Ishikawa (cell line): ENCODE measurements around the gene RSPH10B2.
A peak's percentile ranks its signal among the peaks of the same experiment; 100 is the strongest.

Source experiments
- CEBPB ChIP-seq: IDR thresholded peaks from 2 replicates; pipeline ENCODE4 v1.6.1; 2012
- CREB1 ChIP-seq: IDR thresholded peaks from 2 replicates; pipeline ENCODE4 v1.6.1; 2012; ENCODE audit warnings: low read depth
- EGR1 ChIP-seq: IDR thresholded peaks from 2 replicates; pipeline ENCODE4 v1.6.1; 2012
- EP300 ChIP-seq: IDR thresholded peaks from 2 replicates; pipeline ENCODE4 v1.6.1; 2012; ENCODE audit warnings: borderline replicate concordance
- FOXM1 ChIP-seq: IDR thresholded peaks from 2 replicates; pipeline ENCODE4 v1.6.1; 2012; ENCODE audit warnings: low read depth, borderline replicate concordance
- NFIC ChIP-seq: IDR thresholded peaks from 2 replicates; pipeline ENCODE4 v1.6.1; 2012
- RAD21 ChIP-seq: IDR thresholded peaks from 2 replicates; pipeline ENCODE4 v1.6.1; 2012; ENCODE audit warnings: low read depth
- TAF1 ChIP-seq: IDR thresholded peaks from 2 replicates; pipeline ENCODE4 v1.6.1; 2012; ENCODE audit warnings: low read depth, mild to moderate bottlenecking
- TCF12 ChIP-seq: IDR thresholded peaks from 2 replicates; pipeline ENCODE4 v1.6.1; 2012; ENCODE audit warnings: low read depth
- TEAD4 ChIP-seq: IDR thresholded peaks from 2 replicates; pipeline ENCODE4 v1.6.1; 2012
- YY1 ChIP-seq: IDR thresholded peaks from 2 replicates; pipeline ENCODE4 v1.6.1; 2012; ENCODE audit warnings: low read depth
- ZBTB7A ChIP-seq: IDR thresholded peaks from 2 replicates; pipeline ENCODE4 v1.6.1; 2012; ENCODE audit warnings: low read depth
- TF ChIP-seq, protein P1 (sequence below): IDR thresholded peaks from 2 replicates; pipeline ENCODE4 v1.6.1; 2012
- TF ChIP-seq, protein P2 (sequence below): IDR thresholded peaks from 2 replicates; pipeline ENCODE4 v1.6.1; 2012
- TF ChIP-seq, protein P3 (sequence below): IDR thresholded peaks from 2 replicates; pipeline ENCODE4 v1.6.1; 2012; ENCODE audit warnings: low read depth, mild to moderate bottlenecking

Gene RSPH10B2

DNA sequence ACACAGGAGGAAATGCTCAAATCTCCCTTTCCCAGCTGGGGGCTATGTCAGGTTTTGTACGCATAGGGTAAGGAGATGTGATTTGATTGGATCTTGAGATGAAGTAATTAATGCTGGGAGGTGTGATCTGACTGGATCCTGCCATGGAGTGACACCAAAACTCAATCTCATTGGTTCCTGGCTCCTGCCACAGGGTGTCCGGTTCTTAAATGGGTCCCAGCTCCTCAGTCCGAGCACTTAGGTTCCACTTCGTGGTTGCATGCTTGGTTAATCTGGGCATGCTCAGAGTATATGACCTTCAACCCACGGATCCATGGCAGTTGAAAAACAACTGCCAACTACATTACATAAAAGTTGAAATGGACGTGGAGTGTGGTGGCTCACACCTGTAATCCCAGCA is 44.1 kb upstream of the RSPH10B2 start:
- TF ChIP-seq YY1 (no peak), TAF1 (no peak), EGR1 (no peak), RAD21 (no peak), TCF12 (no peak), CEBPB (no peak), FOXM1 (no peak), TEAD4 (no peak), NFIC (no peak), EP300 (no peak), ZBTB7A (no peak), CREB1 (no peak)
- TF ChIP-seq, protein P1, sequence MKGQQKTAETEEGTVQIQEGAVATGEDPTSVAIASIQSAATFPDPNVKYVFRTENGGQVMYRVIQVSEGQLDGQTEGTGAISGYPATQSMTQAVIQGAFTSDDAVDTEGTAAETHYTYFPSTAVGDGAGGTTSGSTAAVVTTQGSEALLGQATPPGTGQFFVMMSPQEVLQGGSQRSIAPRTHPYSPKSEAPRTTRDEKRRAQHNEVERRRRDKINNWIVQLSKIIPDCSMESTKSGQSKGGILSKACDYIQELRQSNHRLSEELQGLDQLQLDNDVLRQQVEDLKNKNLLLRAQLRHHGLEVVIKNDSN, result no peak
- TF ChIP-seq, protein P2, sequence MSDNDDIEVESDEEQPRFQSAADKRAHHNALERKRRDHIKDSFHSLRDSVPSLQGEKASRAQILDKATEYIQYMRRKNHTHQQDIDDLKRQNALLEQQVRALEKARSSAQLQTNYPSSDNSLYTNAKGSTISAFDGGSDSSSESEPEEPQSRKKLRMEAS, result no peak
- TF ChIP-seq, protein P3, sequence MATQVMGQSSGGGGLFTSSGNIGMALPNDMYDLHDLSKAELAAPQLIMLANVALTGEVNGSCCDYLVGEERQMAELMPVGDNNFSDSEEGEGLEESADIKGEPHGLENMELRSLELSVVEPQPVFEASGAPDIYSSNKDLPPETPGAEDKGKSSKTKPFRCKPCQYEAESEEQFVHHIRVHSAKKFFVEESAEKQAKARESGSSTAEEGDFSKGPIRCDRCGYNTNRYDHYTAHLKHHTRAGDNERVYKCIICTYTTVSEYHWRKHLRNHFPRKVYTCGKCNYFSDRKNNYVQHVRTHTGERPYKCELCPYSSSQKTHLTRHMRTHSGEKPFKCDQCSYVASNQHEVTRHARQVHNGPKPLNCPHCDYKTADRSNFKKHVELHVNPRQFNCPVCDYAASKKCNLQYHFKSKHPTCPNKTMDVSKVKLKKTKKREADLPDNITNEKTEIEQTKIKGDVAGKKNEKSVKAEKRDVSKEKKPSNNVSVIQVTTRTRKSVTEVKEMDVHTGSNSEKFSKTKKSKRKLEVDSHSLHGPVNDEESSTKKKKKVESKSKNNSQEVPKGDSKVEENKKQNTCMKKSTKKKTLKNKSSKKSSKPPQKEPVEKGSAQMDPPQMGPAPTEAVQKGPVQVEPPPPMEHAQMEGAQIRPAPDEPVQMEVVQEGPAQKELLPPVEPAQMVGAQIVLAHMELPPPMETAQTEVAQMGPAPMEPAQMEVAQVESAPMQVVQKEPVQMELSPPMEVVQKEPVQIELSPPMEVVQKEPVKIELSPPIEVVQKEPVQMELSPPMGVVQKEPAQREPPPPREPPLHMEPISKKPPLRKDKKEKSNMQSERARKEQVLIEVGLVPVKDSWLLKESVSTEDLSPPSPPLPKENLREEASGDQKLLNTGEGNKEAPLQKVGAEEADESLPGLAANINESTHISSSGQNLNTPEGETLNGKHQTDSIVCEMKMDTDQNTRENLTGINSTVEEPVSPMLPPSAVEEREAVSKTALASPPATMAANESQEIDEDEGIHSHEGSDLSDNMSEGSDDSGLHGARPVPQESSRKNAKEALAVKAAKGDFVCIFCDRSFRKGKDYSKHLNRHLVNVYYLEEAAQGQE, result no peak

DNA sequence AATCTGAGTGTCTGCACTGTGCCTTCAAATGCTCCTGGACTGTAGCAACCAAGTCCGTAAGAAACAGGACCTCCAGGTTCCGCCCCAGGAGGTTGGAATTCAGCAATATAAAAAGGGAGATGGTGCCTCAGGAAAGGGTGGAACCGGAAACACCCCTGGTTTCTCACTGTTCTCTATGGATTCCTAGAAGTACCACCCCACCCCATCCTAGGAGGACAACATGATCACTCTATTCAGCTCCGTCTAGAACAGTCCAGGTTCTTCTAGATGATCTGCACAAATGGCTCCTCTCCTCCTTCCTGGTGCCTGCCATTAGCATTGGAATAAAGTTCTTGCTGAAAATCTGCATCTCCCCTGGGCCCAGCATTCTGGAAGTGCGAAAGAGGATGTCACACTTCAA is 39.5 kb upstream of the RSPH10B2 start:
- TF ChIP-seq, protein P1, result no peak
- no peak for TF ChIP-seq CEBPB
- TF ChIP-seq, protein P2, result no peak
- TF ChIP-seq, protein P3, result no peak
- no peak for TF ChIP-seq CREB1
- TF ChIP-seq NFIC, result no peak
- TF ChIP-seq FOXM1, result no peak
- no peak for TF ChIP-seq EP300
- no peak for TF ChIP-seq RAD21
- TF ChIP-seq TCF12, result no peak
- no peak for TF ChIP-seq ZBTB7A
- TF ChIP-seq YY1, result no peak
- TF ChIP-seq TAF1, result no peak
- no peak for TF ChIP-seq TEAD4
- no peak for TF ChIP-seq EGR1

DNA sequence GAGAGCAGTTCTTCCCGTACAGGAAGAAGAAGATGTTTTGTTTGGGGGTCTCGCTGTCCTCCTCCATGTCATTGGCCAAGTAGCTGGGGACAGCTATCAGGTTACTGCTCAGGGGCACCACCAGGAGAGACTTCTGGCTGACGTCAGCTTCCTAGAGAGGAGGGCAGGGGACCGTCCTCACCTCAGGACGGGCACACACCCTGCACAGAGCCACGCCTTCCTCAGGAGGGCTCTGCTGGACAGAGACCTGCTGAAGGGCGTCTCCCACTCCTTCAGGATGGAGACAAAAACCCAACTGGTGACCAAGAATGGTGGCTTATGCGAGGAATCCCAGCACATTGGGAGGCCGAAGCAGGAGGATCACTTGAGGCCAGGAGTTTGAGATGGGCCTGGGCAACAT is 38.0 kb upstream of the RSPH10B2 start:
- TF ChIP-seq, protein P3, result peak; percentile 55

DNA sequence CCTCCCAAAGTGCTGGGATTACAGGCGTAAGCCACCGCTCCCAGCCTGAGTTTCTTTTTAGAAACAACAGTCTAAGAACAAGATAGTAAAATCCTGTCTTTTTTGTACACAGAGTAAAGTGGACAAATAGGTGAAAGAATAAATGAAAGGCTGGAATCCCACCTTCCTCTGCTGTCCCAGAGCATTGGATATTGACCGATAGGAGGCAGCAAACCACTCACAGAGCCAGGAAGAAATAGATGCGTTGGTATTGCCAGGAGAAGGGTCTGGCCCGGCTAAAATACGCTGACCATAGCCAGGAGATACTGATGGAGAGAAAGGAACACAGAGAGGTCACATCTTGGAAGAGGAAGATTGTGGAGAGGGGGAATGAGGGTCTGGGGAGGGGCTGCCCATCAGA is 35.8 kb upstream of the RSPH10B2 start:
- no peak for TF ChIP-seq YY1
- TF ChIP-seq EP300, result no peak
- TF ChIP-seq EGR1, result no peak

DNA sequence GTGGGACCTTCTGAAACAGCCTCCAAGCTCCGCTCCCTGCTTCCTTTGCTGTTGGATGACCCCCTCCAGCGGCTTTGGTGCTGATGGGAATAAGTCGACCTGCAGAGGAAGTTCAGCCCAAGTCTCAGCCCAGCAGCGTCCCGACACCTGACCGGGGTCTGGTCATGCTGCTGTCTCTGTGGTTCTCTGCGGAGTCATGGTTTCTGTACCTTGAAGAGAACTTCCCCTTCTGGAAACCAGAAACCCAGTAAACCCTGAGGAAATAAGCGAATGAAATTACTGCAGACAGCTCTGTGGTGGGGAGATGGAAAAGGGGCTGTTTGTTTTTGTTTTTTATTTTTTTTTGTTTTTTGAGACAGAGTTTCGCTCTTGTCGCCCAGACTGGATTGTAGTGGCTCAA is 28.9 kb upstream of the RSPH10B2 start:
- TF ChIP-seq FOXM1, result no peak
- TF ChIP-seq ZBTB7A, result no peak
- TF ChIP-seq NFIC, result no peak
- TF ChIP-seq, protein P3, result no peak
- TF ChIP-seq TEAD4, result no peak
- TF ChIP-seq CREB1, result no peak
- TF ChIP-seq, protein P2, result no peak
- TF ChIP-seq TCF12, result no peak
- no peak for TF ChIP-seq EGR1
- no peak for TF ChIP-seq TAF1
- TF ChIP-seq, protein P1, result no peak
- TF ChIP-seq RAD21, result no peak
- no peak for TF ChIP-seq YY1
- no peak for TF ChIP-seq CEBPB
